HS-5 (cell line): ENCODE results near the gene CENATAC.
A peak's percentile ranks its signal among the peaks of the same experiment; 100 is the strongest.
"Not testable (repeated sequence)": the region's sequence is repeated elsewhere in the genome, so short reads cannot be mapped to it uniquely, and the experiment has no call there.

Experiments used
- DNase-seq: peaks from one replicate; pipeline ENCODE4 v3.0.0-alpha.2; 2012; ENCODE audit warnings: low read depth

Gene CENATAC

DNA sequence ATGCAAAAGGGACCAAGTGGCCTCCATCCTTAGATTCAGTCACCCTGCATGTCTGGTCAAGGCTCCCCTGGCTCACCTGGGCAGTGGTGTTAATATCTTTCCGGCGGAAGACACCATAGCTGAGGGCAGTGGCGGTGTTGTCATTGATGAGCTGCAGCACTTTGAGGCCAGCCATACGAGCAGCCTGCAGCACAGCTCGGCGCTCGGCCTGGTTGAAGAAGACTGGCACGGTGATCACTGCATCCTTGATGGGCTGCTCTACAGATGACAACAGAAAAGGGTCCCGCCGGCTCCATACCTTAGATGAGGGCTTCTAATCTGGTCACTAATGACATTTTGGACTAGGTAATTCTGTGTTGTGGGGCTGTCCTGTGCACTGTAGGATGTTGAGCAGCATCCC lies 56.5 kb downstream of the CENATAC start:
- no peak for DNase-seq

DNA sequence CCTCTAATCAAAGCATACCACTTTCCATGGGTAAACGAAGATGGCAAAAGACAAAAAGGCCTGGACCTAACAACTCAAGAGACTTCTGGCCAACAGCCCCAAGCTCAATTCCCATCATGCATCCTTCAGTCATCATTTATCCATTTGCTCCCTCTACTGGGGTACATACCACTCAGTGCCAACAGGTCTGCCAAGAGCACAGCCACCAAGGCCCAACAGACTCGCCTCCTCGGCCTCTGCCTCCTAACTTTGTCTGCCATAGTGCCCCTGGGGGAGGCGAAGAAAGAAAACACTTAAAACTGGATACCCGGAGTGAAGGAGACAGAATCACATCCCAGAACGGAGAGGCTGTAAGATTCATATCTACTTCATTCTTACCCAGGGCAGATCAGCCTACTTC lies 58.0 kb downstream of the CENATAC start:
- DNase-seq, result peak; percentile 31

DNA sequence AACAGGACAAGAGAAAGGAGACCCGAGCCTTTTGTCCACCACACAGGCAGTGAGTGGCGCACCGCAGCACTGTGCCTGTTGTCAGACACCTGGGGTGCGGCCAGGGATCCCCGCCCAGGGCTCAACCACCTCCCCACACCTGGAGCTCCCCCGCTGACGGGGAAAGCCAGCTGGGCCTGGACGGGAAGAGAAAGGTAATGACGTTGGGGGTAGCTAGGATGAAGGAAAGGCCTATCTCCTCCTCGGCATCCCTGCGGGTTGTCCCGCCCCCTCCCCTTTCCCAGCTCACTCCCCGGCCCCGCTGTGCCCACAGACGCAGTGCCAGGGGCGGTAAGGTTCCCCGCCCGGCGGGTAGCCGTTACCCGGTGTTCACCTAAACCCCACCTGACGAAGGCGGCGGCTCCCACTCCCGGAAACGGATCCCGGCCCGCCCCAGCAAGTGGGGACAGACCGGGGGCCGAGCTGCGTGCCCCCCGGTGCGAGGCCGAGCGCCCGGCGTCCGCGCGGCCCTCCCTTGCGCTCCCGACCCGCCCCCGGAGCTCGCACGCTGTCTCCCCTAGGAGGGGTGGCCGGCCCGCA lies 58.6 kb downstream of the CENATAC start:
- no peak for DNase-seq

GRCh38 chr11:119057000-119057769 lies 59.2 kb downstream of the CENATAC start, which contains the start of gene HYOU1:
Gene HYOU1, minus strand, starts transcription at chr11:119057205. Its CDS starts 1,045 bp downstream, at chr11:119056160.
- peak; percentile 74 for DNase-seq

- DNase-seq, result not testable (repeated sequence)
Measured at GRCh38 chr11:119059128-119059527, 61.2 kb downstream of the CENATAC start.

GRCh38 chr11:119061256-119061655 lies 63.3 kb downstream of the CENATAC start:
- DNase-seq, result no peak

GRCh38 chr11:119062779-119063178 lies 64.8 kb downstream of the CENATAC start:
- no peak for DNase-seq

- DNase-seq, result no peak
Measured at GRCh38 chr11:119065369-119065768, 67.4 kb downstream of the CENATAC start.
